Retina (tissue), 1 donor: ENCODE results near the gene MAGIX.

Experiments
- DNase-seq: peaks from one replicate; pipeline ENCODE4 v3.0.0-alpha.2; 2016

The MAGIX gene

GRCh38 chrX:49186125-49187027 is 23.8 kb downstream of the MAGIX start, which contains the start of gene PRICKLE3:
TSS of gene PRICKLE3 (minus strand) at chrX:49186373. CDS start at chrX:49186297, 76 bp downstream.
- DNase-seq = peak; percentile 64

- no peak for DNase-seq
These were observed 24.5 kb downstream of the MAGIX start for GRCh38 chrX:49187028-49187394.

- no peak for DNase-seq
These were observed 25.0 kb downstream of the MAGIX start for GRCh38 chrX:49187526-49187925.

- DNase-seq = no peak
These were observed 26.0 kb downstream of the MAGIX start for GRCh38 chrX:49188468-49189076.

GRCh38 chrX:49189606-49190005 is 27.0 kb downstream of the MAGIX start:
- no peak for DNase-seq

GRCh38 chrX:49190821-49191573 is 28.4 kb downstream of the MAGIX start:
- peak; percentile 86 for DNase-seq

GRCh38 chrX:49191574-49192011 is 29.0 kb downstream of the MAGIX start:
- DNase-seq = no peak

GRCh38 chrX:49192722-49193328 is 30.3 kb downstream of the MAGIX start:
- no peak for DNase-seq

GRCh38 chrX:49193542-49193964 is 31.0 kb downstream of the MAGIX start:
- DNase-seq = no peak

GRCh38 chrX:49197543-49198087 is 35.1 kb downstream of the MAGIX start:
- DNase-seq = no peak

GRCh38 chrX:49198540-49199314 is 36.2 kb downstream of the MAGIX start:
- DNase-seq = no peak

GRCh38 chrX:49199315-49199595 is 36.7 kb downstream of the MAGIX start:
- no peak for DNase-seq

GRCh38 chrX:49199906-49200771 is 37.6 kb downstream of the MAGIX start, which contains the start of gene SYP:
TSS of gene SYP (minus strand) at chrX:49200193. CDS start at chrX:49200186, 7 bp downstream.
- peak; percentile 77 for DNase-seq

- DNase-seq = no peak
These were observed 39.5 kb downstream of the MAGIX start for GRCh38 chrX:49202022-49202421.

- DNase-seq = no peak
These were observed 41.0 kb downstream of the MAGIX start for GRCh38 chrX:49203536-49203935.

- no peak for DNase-seq
These were observed 41.5 kb downstream of the MAGIX start for GRCh38 chrX:49204017-49204416.

GRCh38 chrX:49204709-49205108 is 42.2 kb downstream of the MAGIX start:
- DNase-seq = no peak

- no peak for DNase-seq
These were observed 42.9 kb downstream of the MAGIX start for GRCh38 chrX:49205443-49205842.

GRCh38 chrX:49206543-49206942 is 44.0 kb downstream of the MAGIX start:
- no peak for DNase-seq

GRCh38 chrX:49208399-49208798 is 45.8 kb downstream of the MAGIX start:
- no peak for DNase-seq
